Measurements from ENCODE around the gene NIPAL1. TPM values are rescaled to one million over a fixed set of nuclear protein-coding genes. Genes with fewer than 3 reads are reported as not detected.

NIPAL1 gene
- polyA plus RNA-seq, 1 experiment: 0.60 TPM

DNA sequence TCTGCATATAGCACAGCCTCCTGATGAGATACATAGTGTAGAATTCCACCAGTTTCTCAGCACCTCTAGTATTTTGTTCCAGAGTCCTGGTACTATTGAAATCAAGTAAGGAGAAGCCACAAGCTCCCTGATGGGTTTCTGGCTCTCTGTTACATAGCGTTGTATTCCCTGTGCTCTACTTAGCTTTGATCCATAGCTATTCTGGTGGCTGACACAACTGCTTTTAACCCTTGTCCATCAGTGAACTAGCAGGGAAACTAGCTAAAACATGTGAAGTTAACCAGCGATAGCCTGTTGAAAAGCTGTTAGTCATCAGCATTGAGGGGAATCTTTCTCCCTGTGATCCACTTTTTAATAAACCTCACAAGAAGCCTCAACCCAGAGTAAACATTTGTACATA, 26.9 kb downstream of the NIPAL1 start:
- no peak for DNase-seq (ENCODE audit: low read depth)

GRCh38 chr4:48044298-48044697, 27.7 kb downstream of the NIPAL1 start:
- Histone ChIP-seq H3K4me3 (ENCODE audit: low read depth, low read length) (no peak overlapping the region), H3K36me3 (ENCODE audit: control insufficient read depth, insufficient read depth, low read length) (no peaks in the 10 kb centered on the region), H3K27me3 (ENCODE audit: control insufficient read depth, insufficient read depth, low read length) (0 out of 2 replicates have a peak, but pooled peaks cover 2% of the 10 kb centered on the region)
- DNase-seq (ENCODE audit: low read depth): no peak
- TF ChIP-seq CTCF (IDR thresholded peaks at IDR 0.05; ENCODE audit: insufficient read depth, low read depth, low read length): no peak
- ChIA-PET POLR2A (no interaction called here), CTCF (interaction anchor here (1.2 kb wide), 1 partner anchor 25 kb away, joined by 3 read pairs; no protein-coding TSS in a partner anchor)

More for the DNA sequence above, 26.9 kb downstream of the NIPAL1 start:
- ChIA-PET POLR2A (no interaction called here), CTCF (interaction anchor here (1.8 kb wide), 1 partner anchor 10 kb away, joined by 7 read pairs; no protein-coding TSS in a partner anchor)
- H3K4me3 ChIP-seq (ENCODE audit: low read depth, low read length): no peak overlapping the region
- H3K27me3 ChIP-seq (ENCODE audit: control insufficient read depth, insufficient read depth, low read length): 0 out of 2 replicates have a peak, but pooled peaks cover 2% of the 10 kb centered on the region
- H3K36me3 ChIP-seq (ENCODE audit: control insufficient read depth, insufficient read depth, low read length): no peaks in the 10 kb centered on the region
- no peak for TF ChIP-seq CTCF (IDR thresholded peaks at IDR 0.05; ENCODE audit: insufficient read depth, low read depth, low read length)

GRCh38 chr4:48046059-48046458, 29.5 kb downstream of the NIPAL1 start:
- Histone ChIP-seq H3K27me3 (ENCODE audit: control insufficient read depth, insufficient read depth, low read length) (0 out of 2 replicates have a peak, but pooled peaks cover 3% of the 10 kb centered on the region), H3K36me3 (ENCODE audit: control insufficient read depth, insufficient read depth, low read length) (no peaks in the 10 kb centered on the region), H3K4me3 (ENCODE audit: low read depth, low read length) (no peak overlapping the region)
- no peak for TF ChIP-seq CTCF (IDR thresholded peaks at IDR 0.05; ENCODE audit: insufficient read depth, low read depth, low read length)
- POLR2A ChIA-PET: no interaction called here
- CTCF ChIA-PET: interaction anchor here (1.7 kb wide), 1 partner anchor 9 kb away, joined by 3 read pairs; no protein-coding TSS in a partner anchor
- DNase-seq (ENCODE audit: low read depth): no peak

GRCh38 chr4:48047421-48047844, 30.9 kb downstream of the NIPAL1 start:
- no peak for TF ChIP-seq CTCF (IDR thresholded peaks at IDR 0.05; ENCODE audit: insufficient read depth, low read depth, low read length)
- Histone ChIP-seq H3K36me3 (ENCODE audit: control insufficient read depth, insufficient read depth, low read length) (no peaks in the 10 kb centered on the region), H3K27me3 (ENCODE audit: control insufficient read depth, insufficient read depth, low read length) (peaks cover 4% of the 10 kb centered on the region; the same call in 1 of the 2 replicates), H3K4me3 (ENCODE audit: low read depth, low read length) (no peak overlapping the region)
- DNase-seq (ENCODE audit: low read depth): no peak
- ChIA-PET POLR2A (no interaction called here), CTCF (interaction anchor here (2.1 kb wide), 1 partner anchor 14 kb away, joined by 9 read pairs; no protein-coding TSS in a partner anchor)

GRCh38 chr4:48047896-48048295, 31.3 kb downstream of the NIPAL1 start:
- no peak for DNase-seq (ENCODE audit: low read depth)
- no peaks in the 10 kb centered on the region for H3K36me3 ChIP-seq (ENCODE audit: control insufficient read depth, insufficient read depth, low read length)
- POLR2A ChIA-PET: no interaction called here
- H3K4me3 ChIP-seq (ENCODE audit: low read depth, low read length): no peak overlapping the region
- H3K27me3 ChIP-seq (ENCODE audit: control insufficient read depth, insufficient read depth, low read length): peaks cover 4% of the 10 kb centered on the region; the same call in 1 of the 2 replicates
- CTCF ChIA-PET: interaction anchor here (2.1 kb wide), 1 partner anchor 14 kb away, joined by 9 read pairs; no protein-coding TSS in a partner anchor
- TF ChIP-seq CTCF (IDR thresholded peaks at IDR 0.05; ENCODE audit: insufficient read depth, low read depth, low read length): no peak

Data from BJ (cell line).